Endothelial cell of hepatic sinusoid (primary cell): ENCODE data around the gene WASL.
"Not testable (repeated sequence)": the region's sequence is repeated elsewhere in the genome, so short reads cannot be mapped to it uniquely, and the experiment has no call there.

ENCODE experiments used
- in situ Hi-C: cut with HindIII; loops from 2 replicates; pipeline ENCODE4 v1.10.0; 2017; ENCODE audit warnings: low sequenced_read_pairs

WASL gene

DNA sequence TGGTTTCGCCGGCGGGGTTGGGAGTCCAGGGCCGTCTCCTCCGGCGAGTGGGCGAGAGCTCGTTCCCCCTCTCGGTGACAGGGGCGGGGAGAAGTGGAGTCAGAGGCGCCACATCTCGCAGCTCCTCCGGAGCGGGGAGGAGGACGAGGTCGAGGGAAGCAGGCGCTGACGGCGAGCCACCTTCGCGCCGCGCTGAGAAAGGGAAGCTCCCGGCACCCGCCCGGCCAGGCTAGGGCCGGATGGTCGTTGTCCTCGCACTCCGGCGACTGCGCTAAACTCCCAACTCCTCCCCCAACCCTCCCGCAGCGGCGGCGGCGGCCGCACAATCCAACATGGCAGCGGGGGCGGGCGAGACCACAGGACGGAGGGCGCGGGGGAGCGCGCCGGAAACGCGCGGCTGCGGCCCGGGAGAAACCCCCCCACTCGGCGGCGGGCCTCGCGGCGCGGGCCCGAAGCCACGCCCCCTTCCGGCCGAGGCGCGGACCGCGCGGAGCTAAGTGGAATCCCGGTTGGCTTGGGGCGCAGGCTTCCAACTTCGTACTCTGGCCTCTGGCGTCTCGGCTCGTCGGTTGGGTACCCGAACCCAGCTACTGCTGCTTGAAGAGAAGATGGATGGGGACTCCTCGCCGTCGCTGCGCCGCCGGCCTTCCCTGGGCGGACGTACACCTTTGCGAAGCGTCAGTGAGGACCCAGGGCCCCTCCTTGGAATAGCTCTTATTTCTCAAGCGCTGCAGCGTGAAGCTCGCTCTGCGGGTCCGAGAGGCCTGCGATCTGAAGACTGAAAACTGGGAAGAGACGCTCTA is at the start of gene WASL:
Gene WASL (minus strand): TSS at position 270 of the 803 bp plus-strand sequence. CDS start 269 bp downstream, at position 1.
- in situ Hi-C loops, result no loop called here

DNA sequence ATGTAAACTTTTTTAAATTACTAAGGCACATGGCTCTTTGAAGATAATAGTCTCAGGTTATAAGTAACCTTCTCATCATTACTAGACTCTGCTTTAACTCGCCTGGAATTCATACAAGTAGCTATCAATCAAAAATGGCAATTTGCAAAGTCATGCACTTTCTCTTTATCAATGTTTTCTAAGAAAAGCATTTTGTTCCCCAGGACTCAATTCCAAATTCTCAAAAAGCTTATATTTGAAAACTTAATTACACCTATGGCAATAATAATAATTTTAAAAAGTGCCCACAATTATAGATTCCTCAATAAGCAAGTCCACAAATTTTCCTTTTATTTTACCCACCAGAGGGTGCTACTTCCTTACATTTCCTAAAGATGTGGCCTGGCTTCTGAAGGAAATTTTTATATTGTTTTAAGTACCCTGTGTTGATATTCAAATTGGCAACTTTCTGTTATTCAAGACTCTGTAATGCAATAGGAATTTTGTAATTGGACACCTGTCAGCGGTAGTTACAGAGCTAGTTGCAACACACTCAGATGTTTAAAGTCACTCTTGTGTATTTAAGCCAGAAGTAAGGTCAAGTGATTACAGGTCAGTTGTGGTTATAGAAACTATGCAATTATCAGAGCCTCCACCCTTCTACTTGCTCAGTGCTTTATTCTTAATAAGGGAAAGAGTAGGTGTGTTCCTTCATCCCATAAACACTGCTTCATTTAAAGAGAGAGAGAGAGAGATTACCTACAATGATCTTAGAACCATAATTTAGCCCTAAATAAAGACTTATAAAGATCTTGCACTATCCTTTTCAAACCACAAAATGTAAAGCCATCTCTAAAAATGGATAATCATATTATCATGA is 49.1 kb upstream of the WASL start:
- in situ Hi-C loops, result loop anchor here (5.0 kb wide), 1 partner anchor 74 kb away; no protein-coding TSS in a partner anchor

GRCh38 chr7:123796568-123796967 is 47.8 kb upstream of the WASL start:
- in situ Hi-C loops, result loop anchor here (5.0 kb wide), 1 partner anchor 76 kb away; no protein-coding TSS in a partner anchor

DNA sequence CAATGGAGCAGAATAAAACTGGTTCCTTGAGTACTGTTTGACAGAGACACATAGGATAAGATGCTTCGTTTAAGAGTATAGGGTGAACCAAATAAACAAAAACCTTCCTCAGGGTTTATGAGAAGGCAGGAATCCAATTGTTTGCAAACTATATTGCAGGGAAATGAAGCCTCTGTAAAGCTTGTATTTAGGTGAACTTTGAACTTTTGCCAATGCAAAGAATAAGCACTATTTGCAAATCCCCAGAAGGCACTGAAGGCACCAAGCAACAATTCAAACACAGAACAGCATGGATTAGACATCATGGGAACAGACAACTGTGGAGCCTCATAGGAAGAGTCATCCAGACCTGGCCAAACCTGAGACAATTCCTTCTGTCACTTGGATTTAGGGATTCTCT is 47.1 kb upstream of the WASL start:
- in situ Hi-C loops, result loop anchor here (5.0 kb wide), 1 partner anchor 76 kb away; no protein-coding TSS in a partner anchor

- in situ Hi-C loops, result loop anchor here (5.0 kb wide), 1 partner anchor 77 kb away; no protein-coding TSS in a partner anchor
Observed at GRCh38 chr7:123795116-123795515, 46.3 kb upstream of the WASL start.

DNA sequence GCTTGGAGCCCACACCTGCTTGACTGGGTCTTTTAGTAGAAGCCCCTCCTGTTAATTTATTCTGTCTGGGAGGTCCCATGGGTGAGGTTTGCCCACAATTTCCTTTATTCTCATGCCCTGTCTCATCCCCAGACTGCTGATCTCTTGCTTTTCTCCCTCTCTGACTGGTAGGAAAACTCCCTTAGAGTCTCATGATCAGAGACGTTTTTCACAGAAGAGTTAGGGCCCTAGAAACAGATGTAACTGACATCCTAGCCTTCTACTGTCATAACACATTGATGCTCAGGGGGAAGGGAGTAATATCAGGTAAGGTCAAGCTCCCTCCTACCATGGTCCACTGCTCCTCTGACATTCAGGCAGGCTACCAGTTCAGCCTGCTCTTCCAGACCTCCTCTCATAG is 43.7 kb upstream of the WASL start:
- in situ Hi-C loops, result no loop called here

GRCh38 chr7:123791001-123791400 is 42.2 kb upstream of the WASL start:
- in situ Hi-C loops, result no loop called here

- in situ Hi-C loops, result no loop called here
Observed at GRCh38 chr7:123789817-123790216, 41.0 kb upstream of the WASL start.

DNA sequence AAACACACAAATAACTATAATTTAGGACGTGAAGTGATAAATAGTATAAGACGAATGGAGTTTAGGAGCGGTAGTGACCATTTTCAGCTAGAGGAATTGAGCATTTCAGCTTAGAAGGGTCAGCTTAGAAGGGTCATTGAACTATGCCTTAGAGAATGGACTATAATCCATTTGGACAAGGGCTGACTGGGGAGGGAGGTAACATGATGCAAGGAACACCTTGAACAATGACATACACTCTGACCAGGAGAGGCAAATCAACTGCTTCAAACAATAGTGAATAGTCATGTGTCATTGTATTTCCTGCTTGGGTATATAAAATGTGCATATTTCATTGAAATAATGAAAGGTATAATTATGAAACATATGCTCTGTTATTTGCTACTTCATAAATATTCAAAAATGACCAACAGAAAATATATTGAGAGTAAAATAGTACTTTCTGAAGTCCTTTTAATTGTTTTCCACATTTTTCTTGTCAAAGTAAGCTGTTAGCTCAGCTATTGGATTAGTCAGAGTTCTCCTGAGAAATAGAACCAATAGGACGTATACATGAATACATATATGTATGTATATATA is 40.5 kb upstream of the WASL start:
- in situ Hi-C loops, result no loop called here

GRCh38 chr7:123788584-123788983 is 39.8 kb upstream of the WASL start:
- in situ Hi-C loops, result no loop called here

DNA sequence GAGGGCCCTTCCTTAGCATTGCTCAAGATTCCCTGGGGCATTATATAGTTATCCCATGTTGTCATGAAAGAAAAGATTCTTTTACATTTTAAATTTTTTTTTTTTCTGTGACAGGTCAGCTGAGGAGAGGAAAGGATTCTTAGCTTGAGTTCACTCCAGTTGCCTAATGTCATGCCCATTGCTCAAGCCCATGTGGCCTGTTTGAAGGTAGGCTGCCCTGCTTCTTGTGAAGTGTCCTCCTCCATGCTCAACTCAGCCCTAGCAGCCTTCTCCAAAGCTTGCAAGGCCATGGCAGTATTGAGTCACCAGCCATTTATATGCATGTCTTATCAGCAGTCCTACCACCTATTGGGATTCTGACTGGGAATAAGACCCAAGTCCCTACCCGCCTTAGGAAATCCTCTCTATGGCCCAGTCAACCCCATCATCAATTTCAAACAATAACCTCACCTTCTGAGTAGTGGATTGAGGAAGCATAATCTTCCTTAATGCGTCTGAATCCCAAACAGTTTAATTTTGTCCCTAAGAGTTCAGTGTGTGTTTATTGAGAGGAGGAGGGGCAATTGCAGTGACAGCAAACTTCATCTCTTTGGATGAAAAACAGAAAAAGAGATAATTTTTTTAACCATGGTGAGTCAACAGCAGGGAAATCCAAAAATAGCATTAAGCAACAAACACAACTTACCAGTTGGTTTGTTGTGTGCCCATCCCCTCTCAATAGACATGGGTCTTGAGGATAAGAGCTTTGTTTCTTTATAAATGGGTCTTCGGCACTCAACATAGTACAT is 38.6 kb upstream of the WASL start:
- in situ Hi-C loops, result no loop called here

DNA sequence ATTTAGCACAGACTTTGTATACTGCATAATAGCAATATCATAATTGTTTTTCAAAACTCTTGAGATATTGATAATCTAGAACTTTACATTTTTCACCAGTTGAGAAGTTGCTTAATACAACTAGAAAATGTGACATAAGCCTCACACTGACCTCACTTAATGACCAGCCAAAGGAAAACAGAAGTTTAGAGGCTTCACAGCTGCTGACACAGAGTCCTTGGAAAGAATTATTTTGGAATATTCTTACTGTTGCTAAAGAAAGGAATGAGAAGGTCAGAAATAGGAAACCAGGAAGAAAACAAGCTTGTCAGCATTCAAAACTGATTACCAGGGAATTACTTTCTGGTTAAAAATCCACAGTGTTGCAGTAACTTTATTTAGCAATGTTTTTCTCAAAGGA is 35.5 kb upstream of the WASL start:
- in situ Hi-C loops, result no loop called here

DNA sequence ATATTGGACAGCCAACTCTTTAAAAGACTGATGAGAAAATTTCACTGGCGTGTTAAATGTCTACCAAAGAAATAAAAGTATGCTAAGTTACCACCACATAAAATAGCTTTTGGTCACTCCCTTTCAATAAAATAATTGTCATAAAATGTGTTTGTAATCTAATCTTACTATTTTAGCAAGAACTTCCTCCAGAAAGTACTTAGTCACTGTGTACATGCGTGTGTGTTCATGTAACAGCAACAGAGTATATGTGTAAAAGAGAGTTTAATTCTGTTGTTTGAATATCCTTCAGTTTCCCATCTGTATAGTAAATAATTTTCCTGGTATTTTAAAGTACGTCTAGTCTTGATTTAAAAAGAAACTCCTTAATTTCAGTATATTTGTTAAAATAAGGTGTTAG is 35.0 kb upstream of the WASL start:
- in situ Hi-C loops, result no loop called here

- in situ Hi-C loops, result no loop called here
Observed at GRCh38 chr7:123782071-123782798, 33.4 kb upstream of the WASL start.

DNA sequence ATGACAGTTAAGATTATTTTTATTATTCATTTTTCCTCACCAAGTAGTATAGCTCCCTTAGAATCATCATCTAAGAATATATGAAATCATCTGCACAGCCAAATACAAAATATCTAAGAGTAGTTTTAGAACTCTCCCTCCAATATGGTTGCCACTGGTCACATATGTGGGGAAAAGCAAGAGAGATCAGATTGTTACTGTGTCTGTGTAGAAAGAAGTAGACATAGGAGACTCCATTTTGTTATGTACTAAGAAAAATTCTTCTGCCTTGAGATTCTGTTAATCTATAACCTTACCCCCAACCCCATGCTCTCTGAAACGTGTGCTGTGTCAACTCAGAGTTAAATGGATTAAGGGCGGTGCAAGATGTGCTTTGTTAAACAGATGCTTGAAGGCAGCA is 31.7 kb upstream of the WASL start:
- in situ Hi-C loops, result not testable (repeated sequence)

- in situ Hi-C loops, result no loop called here
Observed at GRCh38 chr7:123774496-123774895, 25.7 kb upstream of the WASL start.

- in situ Hi-C loops, result no loop called here
Observed at GRCh38 chr7:123773481-123773880, 24.7 kb upstream of the WASL start.

DNA sequence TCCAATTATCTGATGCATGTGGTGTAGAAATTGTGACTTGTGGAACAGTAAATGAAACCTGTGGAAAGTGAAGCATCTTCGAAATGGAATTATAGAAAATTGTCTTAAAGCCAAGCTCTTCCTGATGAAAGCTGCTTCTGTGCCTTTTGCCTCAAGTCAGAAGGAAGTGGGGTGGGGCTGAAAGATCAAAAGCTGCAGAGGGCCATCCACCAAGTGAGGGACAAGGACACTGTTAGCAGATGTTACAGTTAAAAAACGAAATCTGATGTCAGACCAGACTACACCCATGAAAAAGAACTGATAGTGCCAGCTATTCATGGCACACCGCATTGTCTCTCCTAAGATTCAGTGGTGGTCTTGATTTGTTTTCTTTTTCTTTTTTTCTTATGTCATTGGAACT is 23.8 kb upstream of the WASL start:
- in situ Hi-C loops, result no loop called here

GRCh38 chr7:123771846-123772245 is 23.0 kb upstream of the WASL start:
- in situ Hi-C loops, result no loop called here

DNA sequence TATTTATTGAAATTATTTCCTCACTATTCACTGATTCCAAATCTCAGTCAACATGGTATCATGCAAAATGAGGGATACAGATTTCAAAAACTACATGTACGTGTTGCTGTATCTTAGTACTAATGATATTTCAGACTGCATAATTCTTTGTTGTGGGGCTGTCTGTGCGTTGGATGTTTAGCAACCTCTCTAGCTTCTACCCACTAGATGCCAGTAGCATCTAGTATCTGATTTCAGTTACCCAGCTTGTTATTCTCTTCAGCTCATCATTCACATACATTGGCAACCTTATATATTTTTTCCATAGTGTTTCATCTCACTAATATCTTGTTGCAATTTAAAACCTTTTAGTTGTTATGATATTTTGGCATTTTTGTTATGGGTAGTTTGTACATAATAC is 22.5 kb upstream of the WASL start:
- in situ Hi-C loops, result no loop called here
